ENCODE measurements around the gene TRIP12.
"Not testable (repeated sequence)": the region's sequence is repeated elsewhere in the genome, so short reads cannot be mapped to it uniquely, and the experiment has no call there.

The TRIP12 gene

DNA sequence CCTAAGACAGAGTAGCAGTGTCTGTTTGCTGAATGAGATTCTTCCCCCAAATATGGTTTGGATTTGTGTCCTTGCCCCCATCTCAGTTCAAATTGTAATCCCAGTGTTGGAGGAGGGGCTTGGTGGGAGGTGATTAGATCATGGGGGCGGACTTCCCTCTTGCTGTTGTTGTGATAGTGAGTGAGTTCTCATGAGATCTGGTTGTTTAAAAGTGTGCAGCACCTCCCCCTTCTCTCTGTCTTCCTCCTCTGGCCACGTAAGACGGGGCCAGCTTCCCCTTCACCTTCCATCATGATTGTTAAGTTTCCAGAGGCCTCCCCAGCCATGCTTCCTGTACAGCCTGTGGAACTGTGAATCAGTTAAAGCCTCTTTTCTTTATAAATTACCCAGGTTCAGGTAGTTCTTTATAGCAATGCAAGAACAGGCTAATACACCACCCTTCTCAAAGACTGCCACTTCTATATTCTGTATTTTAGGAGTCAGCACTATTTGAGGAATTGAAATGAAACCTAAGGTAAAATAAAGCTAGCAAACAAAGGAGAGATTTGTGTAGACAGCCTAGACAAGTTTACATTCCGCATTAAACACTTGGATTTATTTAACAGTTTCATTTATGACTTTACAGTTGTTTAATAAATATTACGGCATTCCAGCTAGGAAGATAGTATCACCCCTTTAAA is 22.1 kb upstream of the TRIP12 start:
- no peak overlapping the region for H3K4me3 ChIP-seq
- no peak for TF ChIP-seq Cebpa-rat (IDR thresholded peaks at IDR 0.05)
- H3K27ac ChIP-seq = no peak overlapping the region
- no peak overlapping the region; the same call in 1 of the 2 replicates for H3K4me2 ChIP-seq
- peaks cover 5% of the 10 kb centered on the region; the same call in 1 of the 2 replicates for H3K4me1 ChIP-seq
- 0 out of 2 replicates have a peak, but pooled peaks cover 12% of the 10 kb centered on the region for H3K36me3 ChIP-seq
- H3K9me3 ChIP-seq = peaks cover 9% of the 10 kb centered on the region
- no peaks in the 10 kb centered on the region for H4K20me1 ChIP-seq
- no peak overlapping the region for H3K9ac ChIP-seq
- no peaks in the 10 kb centered on the region for H3K27me3 ChIP-seq

GRCh38 chr2:229943171-229943570 is 21.4 kb upstream of the TRIP12 start:
- Histone ChIP-seq H3K4me2 (no peak overlapping the region), H3K9ac (no peak overlapping the region), H3K9me3 (peaks cover 16% of the 10 kb centered on the region), H3K27ac (no peak overlapping the region), H3K4me3 (no peak overlapping the region), H3K27me3 (no peaks in the 10 kb centered on the region), H4K20me1 (no peaks in the 10 kb centered on the region), H3K36me3 (0 out of 2 replicates have a peak, but pooled peaks cover 12% of the 10 kb centered on the region), H3K4me1 (peaks cover 5% of the 10 kb centered on the region; the same call in 1 of the 2 replicates)
- no peak for TF ChIP-seq Cebpa-rat (IDR thresholded peaks at IDR 0.05)

DNA sequence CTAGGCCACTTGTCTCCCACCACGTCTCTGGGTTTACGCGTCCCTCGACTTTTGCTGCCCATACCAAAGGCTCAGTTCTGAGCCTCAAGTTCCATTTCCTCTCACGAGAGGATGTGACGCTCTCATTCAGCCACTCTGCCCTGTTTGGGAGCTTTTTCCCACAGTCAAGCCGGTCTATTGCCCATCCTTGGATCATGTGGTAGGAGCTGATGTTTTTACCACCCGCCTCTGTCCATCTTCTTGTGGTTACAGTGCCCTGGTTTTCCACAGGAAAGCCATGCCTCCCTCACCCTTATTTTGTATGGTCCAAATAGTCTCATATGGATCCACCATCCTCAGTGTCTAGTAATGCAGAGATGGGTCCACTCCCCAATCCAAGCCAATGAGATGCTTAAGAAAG is 20.9 kb upstream of the TRIP12 start:
- Histone ChIP-seq H3K4me2 (no peak overlapping the region), H3K9ac (no peak overlapping the region), H3K27ac (no peak overlapping the region), H3K4me1 (peaks cover 5% of the 10 kb centered on the region; the same call in 1 of the 2 replicates), H3K36me3 (0 out of 2 replicates have a peak, but pooled peaks cover 12% of the 10 kb centered on the region), H4K20me1 (no peaks in the 10 kb centered on the region), H3K27me3 (no peaks in the 10 kb centered on the region), H3K9me3 (peaks cover 18% of the 10 kb centered on the region), H3K4me3 (no peak overlapping the region)
- TF ChIP-seq Cebpa-rat (IDR thresholded peaks at IDR 0.05) = no peak

GRCh38 chr2:229937537-229937936 is 15.7 kb upstream of the TRIP12 start:
- H3K9ac ChIP-seq = no peak overlapping the region
- H3K4me1 ChIP-seq = no peaks in the 10 kb centered on the region
- H4K20me1 ChIP-seq = no peaks in the 10 kb centered on the region
- H3K4me2 ChIP-seq = no peak overlapping the region
- peaks cover 18% of the 10 kb centered on the region for H3K9me3 ChIP-seq
- no peak overlapping the region for H3K4me3 ChIP-seq
- 0 out of 2 replicates have a peak, but pooled peaks cover 12% of the 10 kb centered on the region for H3K36me3 ChIP-seq
- no peak overlapping the region for H3K27ac ChIP-seq
- H3K27me3 ChIP-seq = no peaks in the 10 kb centered on the region
- TF ChIP-seq Cebpa-rat (IDR thresholded peaks at IDR 0.05) = no peak

- H3K9ac ChIP-seq = no peak overlapping the region
- no peaks in the 10 kb centered on the region for H3K36me3 ChIP-seq
- H3K4me3 ChIP-seq = no peak overlapping the region
- no peaks in the 10 kb centered on the region for H3K27me3 ChIP-seq
- H4K20me1 ChIP-seq = no peaks in the 10 kb centered on the region
- H3K4me1 ChIP-seq = peaks cover 8% of the 10 kb centered on the region; the same call in 1 of the 2 replicates
- H3K27ac ChIP-seq = no peak overlapping the region
- no peak overlapping the region for H3K4me2 ChIP-seq
- H3K9me3 ChIP-seq = no peaks in the 10 kb centered on the region
- TF ChIP-seq Cebpa-rat (IDR thresholded peaks at IDR 0.05) = no peak
Measured at GRCh38 chr2:229931241-229931640, 9.4 kb upstream of the TRIP12 start.

- no peak overlapping the region for H3K4me3 ChIP-seq
- H3K9ac ChIP-seq = no peak overlapping the region
- no peak for TF ChIP-seq Cebpa-rat (IDR thresholded peaks at IDR 0.05)
- H3K9me3 ChIP-seq = no peaks in the 10 kb centered on the region
- no peak overlapping the region for H3K27ac ChIP-seq
- no peaks in the 10 kb centered on the region for H4K20me1 ChIP-seq
- H3K36me3 ChIP-seq = no peaks in the 10 kb centered on the region
- H3K4me1 ChIP-seq = peaks cover 8% of the 10 kb centered on the region
- H3K4me2 ChIP-seq = no peak overlapping the region
- H3K27me3 ChIP-seq = no peaks in the 10 kb centered on the region
Measured at GRCh38 chr2:229930656-229931055, 8.8 kb upstream of the TRIP12 start.

DNA sequence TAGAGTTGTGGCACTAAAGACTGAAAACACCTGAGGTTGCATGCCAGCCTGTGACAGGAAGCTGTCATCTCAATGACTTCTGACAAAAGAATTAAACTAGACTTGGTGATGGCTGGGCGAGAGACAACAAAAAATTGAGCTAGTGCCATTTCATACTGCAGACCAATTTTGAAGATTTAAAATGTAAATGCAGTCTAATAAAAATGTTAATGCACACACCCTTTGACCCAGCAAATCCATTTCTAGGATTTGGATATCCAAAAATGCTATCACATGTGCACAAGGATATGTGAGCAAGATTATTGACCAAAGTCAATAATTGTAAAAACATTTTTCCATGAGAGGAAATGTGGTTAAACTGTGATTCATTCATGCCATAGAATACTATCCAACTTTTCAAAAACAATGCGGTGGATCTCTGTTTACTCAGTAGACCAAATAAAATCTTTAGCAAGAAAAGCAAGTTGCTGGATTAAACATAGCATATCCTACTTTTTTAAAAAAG is 6.1 kb upstream of the TRIP12 start:
- H3K9me3 ChIP-seq = no peaks in the 10 kb centered on the region
- no peak overlapping the region for H3K27ac ChIP-seq
- no peaks in the 10 kb centered on the region for H3K27me3 ChIP-seq
- no peaks in the 10 kb centered on the region for H3K36me3 ChIP-seq
- H3K4me3 ChIP-seq = no peak overlapping the region
- no peak overlapping the region for H3K4me2 ChIP-seq
- H3K4me1 ChIP-seq = peaks cover 36% of the 10 kb centered on the region
- H4K20me1 ChIP-seq = no peaks in the 10 kb centered on the region
- H3K9ac ChIP-seq = no peak overlapping the region
- no peak for TF ChIP-seq Cebpa-rat (IDR thresholded peaks at IDR 0.05)

DNA sequence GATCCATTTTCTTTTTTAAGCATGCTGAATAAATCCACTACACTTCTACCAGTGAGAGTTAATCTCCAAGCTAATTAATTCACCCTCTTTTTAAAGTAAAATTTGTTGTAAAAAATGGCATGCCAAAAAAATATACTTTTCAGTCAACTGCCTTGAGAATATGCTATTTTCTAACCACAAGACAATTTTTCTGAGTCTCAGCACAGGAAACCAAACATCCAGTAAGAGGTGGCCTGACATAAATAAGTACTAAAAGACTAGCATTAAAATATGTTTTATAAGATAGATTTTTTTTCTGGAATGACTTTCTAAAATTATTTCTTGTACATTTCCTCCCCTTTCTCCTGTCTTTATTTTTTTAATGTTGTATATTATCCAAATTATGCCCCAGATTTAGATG is 3.4 kb upstream of the TRIP12 start:
- H3K4me2 ChIP-seq = no peak overlapping the region
- H3K9me3 ChIP-seq = no peaks in the 10 kb centered on the region
- no peak for TF ChIP-seq Cebpa-rat (IDR thresholded peaks at IDR 0.05)
- H3K4me3 ChIP-seq = no peak overlapping the region
- no peaks in the 10 kb centered on the region for H3K27me3 ChIP-seq
- H3K36me3 ChIP-seq = no peaks in the 10 kb centered on the region
- H3K27ac ChIP-seq = no peak overlapping the region
- H3K9ac ChIP-seq = no peak overlapping the region
- peaks cover 39% of the 10 kb centered on the region for H3K4me1 ChIP-seq
- peaks cover 6% of the 10 kb centered on the region for H4K20me1 ChIP-seq

DNA sequence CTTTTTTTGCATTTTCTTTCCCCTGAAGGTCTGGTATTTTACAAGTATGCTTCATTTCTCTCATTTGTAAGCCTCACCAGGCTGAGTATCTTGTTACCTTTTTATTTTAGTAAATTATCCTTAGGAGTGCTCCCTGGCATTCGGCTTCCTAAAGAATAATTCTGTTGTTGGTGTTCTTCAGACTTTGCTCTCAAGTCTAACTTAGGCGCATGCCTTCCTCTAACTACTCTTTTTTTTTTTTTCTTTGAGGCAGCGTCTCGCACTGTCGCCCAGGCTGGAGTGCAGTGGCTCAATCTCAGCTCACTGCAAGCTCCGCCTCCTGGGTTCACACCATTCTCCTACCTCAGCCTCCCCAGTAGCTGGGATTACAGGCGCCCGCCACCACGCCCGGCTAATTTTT is 2.7 kb upstream of the TRIP12 start:
- H3K9me3 ChIP-seq, H3K4me3 ChIP-seq, H3K36me3 ChIP-seq, H3K27me3 ChIP-seq, H3K27ac ChIP-seq, H3K9ac ChIP-seq, H3K4me2 ChIP-seq: not testable (repeated sequence)
- H3K4me1 ChIP-seq = peaks cover 46% of the 10 kb centered on the region
- H4K20me1 ChIP-seq = peaks cover 13% of the 10 kb centered on the region

DNA sequence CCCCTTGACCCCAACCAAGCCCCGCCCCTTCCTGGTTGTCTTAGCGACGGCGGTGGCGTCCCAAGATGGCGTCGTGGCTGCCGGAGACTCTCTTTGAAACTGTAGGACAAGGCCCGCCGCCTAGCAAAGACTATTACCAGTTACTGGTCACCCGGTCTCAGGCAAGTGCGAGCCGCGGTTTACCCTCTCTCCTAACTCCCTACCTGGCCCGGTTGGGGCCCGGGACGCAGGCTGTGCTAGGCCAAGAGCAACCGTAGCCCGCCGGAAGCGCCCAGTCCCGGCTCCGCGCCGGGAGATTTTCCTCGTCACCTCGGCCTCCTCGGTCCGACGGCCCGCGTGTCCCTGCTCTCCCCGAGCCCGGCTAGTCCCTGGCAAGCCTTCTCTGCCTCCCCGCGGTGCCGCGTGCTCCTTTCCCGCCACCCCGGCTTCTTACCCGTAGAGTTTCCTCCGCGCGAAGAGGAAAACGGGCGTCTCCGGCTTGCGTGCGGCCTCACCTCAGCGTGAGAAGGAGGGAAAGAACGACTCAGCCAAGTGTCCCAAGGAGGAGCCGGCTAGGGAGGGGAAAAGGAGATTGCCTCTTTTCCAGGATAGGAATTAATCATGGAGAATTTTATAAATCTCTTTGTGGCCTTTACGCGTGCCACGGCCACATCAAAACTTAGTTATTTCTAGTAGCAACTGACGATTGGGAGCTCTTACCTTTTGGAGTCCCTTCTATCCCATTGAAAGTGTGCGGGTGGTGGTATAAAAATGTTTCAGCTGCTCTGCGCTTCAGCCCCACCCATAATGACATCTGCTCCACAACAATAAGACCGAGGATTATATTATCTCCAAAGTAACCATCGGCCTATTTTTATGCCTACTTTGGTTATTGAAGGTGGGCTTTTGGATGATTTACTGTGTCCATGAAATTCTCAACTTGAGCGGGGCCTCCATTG is 909 bp upstream of the TRIP12 start, which contains the start of gene FBXO36:
Gene FBXO36 (plus strand): TSS at position 55 of the 938 bp plus-strand sequence. CDS start 11 bp downstream, at position 66.
- H3K4me3 ChIP-seq = peak within 1 kb of the TSS; percentile 97
- peak within 1 kb of the TSS; percentile 95 for H3K9ac ChIP-seq
- H3K9me3 ChIP-seq = no peaks in the 10 kb centered on the region
- peaks cover 31% of the 10 kb centered on the region for H4K20me1 ChIP-seq
- peak within 1 kb of the TSS; percentile 97 for H3K4me2 ChIP-seq
- TF ChIP-seq Cebpa-rat (IDR thresholded peaks at IDR 0.05) = no peak
- no peaks in the 10 kb centered on the region for H3K27me3 ChIP-seq
- peaks cover 44% of the 10 kb centered on the region for H3K4me1 ChIP-seq
- H3K27ac ChIP-seq = peak within 1 kb of the TSS; percentile 95
- peaks cover 6% of the 10 kb centered on the region for H3K36me3 ChIP-seq
